Tibial nerve (tissue), 3 donors: ENCODE results near the gene GNB5.

ENCODE experiments used
- CTCF ChIP-seq, 5 experiments: fragments of 200-600 bp in 3 of 5; fragments of 450-650 bp in 2 of 5; sonication (generic) in 3 of 5; IDR thresholded peaks; one replicate each; pipeline ENCODE4 v1.5.1; 2016 to 2019; ENCODE audit warnings: antibody characterized with exemption in 5 of 5, mild to moderate bottlenecking in 3 of 5, moderate library complexity in 2 of 5
- POLR2A ChIP-seq, 2 donors: fragments of 450-650 bp; IDR thresholded peaks; one replicate each; pipeline ENCODE4 v1.6.1; 2017; ENCODE audit warnings: antibody characterized with exemption in 2 of 2, mild to moderate bottlenecking in 2 of 2, moderate library complexity in 2 of 2

DNA sequence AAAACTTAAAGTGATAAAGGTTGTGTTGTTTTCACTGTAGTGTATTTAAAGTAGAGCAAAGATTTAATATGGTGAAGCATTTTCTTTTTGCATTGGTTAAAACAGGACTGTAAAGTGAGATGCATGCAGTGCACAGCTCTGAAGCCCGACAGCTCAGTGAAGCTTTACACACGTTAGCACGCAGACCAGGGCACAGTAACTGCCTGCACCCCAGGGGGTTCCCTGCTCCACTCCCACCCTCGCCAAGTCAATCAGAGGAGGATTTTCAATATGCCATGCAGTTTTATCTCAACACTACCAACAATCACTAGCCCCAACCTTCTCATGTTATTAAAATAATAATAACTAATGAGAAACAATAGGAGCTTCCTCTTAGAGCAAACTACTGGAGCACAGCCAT lies 50.5 kb downstream of the GNB5 start:
- TF ChIP-seq POLR2A (IDR thresholded peaks at IDR 0.05) (no peak), CTCF (IDR thresholded peaks at IDR 0.05) (no peak)
